ENCODE results near the gene PRSS36. TPM values are rescaled to one million over a fixed set of nuclear protein-coding genes. Genes with fewer than 3 reads are reported as not detected.

PRSS36 gene
- total and polyA plus RNA-seq, 9 of the 15 experiments (the other 6 are each of a cell fraction or from before 2014, with no cell fraction given), result 0.09 to 1.2 (median 0.54) TPM; not detected in 2

GRCh38 chr16:31179747-31180459 is 30.0 kb upstream of the PRSS36 start, which contains the start of gene FUS (continued):
- TF ChIP-seq NR2C2 (CRISPR knock-in tag; IDR thresholded peaks at IDR 0.05) (peak; percentile 54; the same call in 1 of the 2 replicates), NR2C2 (tag; IDR thresholded peaks at IDR 0.05) (peak; percentile 68; the same call in 1 of the 2 replicates), RNF219 (CRISPR knock-in tag; IDR thresholded peaks at IDR 0.05) (no peak), RBM14 (IDR thresholded peaks at IDR 0.05; ENCODE audit: borderline replicate concordance, insufficient read depth, low read depth, low read length) (peak; percentile 93; the same call in 1 of the 2 replicates), TAF1 (IDR thresholded peaks at IDR 0.05; ENCODE audit: control insufficient read depth, extremely low read depth, insufficient read depth, low read length, severe bottlenecking) (peak; percentile 100), ZFX (CRISPR knock-in tag; IDR thresholded peaks at IDR 0.05) (peak; percentile 85), MBD2 (IDR thresholded peaks at IDR 0.05; ENCODE audit: borderline replicate concordance, low read depth) (peak; percentile 99), PHB2 (IDR thresholded peaks at IDR 0.05; ENCODE audit: low read depth) (no peak), ZNF354B (CRISPR knock-in tag; IDR thresholded peaks at IDR 0.05) (no peak), NEUROD1 (IDR thresholded peaks at IDR 0.05; ENCODE audit: borderline replicate concordance, low read depth, low read length, partially characterized antibody) (peak; percentile 93), BDP1 (IDR thresholded peaks at IDR 0.05; ENCODE audit: insufficient read depth, insufficient read length) (no peak), FOXO4 (CRISPR knock-in tag; IDR thresholded peaks at IDR 0.05) (peak; percentile 80; the same call in 1 of the 2 replicates), SRSF9 (IDR thresholded peaks at IDR 0.05; ENCODE audit: borderline replicate concordance, low read depth, low read length) (no peak), CHD1 (IDR thresholded peaks at IDR 0.05; ENCODE audit: low read length) (peak; percentile 97), HLTF (IDR thresholded peaks at IDR 0.05) (no peak; the same call in 1 of the 2 replicates), ELK3 (CRISPR knock-in tag; IDR thresholded peaks at IDR 0.05) (no peak), BRCA1 (IDR thresholded peaks at IDR 0.05) (no peak), BRCA1 (CRISPR knock-in tag; IDR thresholded peaks at IDR 0.05) (no peak), CREBBP (IDR thresholded peaks at IDR 0.05; ENCODE audit: low read depth, low read length) (no peak), FOXK1 (CRISPR knock-in tag; IDR thresholded peaks at IDR 0.05; ENCODE audit: borderline replicate concordance) (peak; percentile 96), ZNF134 (CRISPR knock-in tag; conservative IDR thresholded peaks at IDR 0.05) (peak; percentile 44; the same call in 1 of the 2 replicates)
- TF ChIP-seq, protein P1, sequence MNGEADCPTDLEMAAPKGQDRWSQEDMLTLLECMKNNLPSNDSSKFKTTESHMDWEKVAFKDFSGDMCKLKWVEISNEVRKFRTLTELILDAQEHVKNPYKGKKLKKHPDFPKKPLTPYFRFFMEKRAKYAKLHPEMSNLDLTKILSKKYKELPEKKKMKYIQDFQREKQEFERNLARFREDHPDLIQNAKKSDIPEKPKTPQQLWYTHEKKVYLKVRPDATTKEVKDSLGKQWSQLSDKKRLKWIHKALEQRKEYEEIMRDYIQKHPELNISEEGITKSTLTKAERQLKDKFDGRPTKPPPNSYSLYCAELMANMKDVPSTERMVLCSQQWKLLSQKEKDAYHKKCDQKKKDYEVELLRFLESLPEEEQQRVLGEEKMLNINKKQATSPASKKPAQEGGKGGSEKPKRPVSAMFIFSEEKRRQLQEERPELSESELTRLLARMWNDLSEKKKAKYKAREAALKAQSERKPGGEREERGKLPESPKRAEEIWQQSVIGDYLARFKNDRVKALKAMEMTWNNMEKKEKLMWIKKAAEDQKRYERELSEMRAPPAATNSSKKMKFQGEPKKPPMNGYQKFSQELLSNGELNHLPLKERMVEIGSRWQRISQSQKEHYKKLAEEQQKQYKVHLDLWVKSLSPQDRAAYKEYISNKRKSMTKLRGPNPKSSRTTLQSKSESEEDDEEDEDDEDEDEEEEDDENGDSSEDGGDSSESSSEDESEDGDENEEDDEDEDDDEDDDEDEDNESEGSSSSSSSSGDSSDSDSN (IDR thresholded peaks at IDR 0.05; ENCODE audit: borderline replicate concordance in 1 of 2, low read depth in 2 of 2, low read length in 2 of 2), result no peak

All from K562 (cell line).